ENCODE data around the gene PRKG1. TPM values are rescaled to one million over a fixed set of nuclear protein-coding genes. Genes with fewer than 3 reads are reported as not detected.

PRKG1 gene
- total and polyA plus RNA-seq, 4 donors, result 26.2 to 199 (median 94.1) TPM

GRCh38 chr10:51705774-51706173 is 631.5 kb downstream of the PRKG1 start:
- Histone ChIP-seq H3K27me3 (ENCODE audit: control insufficient read depth in 1 of 2, insufficient read depth in 2 of 2, low read length in 1 of 2) (no peaks in the 10 kb centered on the region), H3K4me1 (ENCODE audit: control insufficient read depth in 1 of 2, insufficient read depth in 2 of 2, low read length in 2 of 2) (peaks cover 7 to 11% of the 10 kb centered on the region in 2 donors), H3K4me3 (ENCODE audit: low read length in 2 of 2) (no peak overlapping the region), H3K9me3 (ENCODE audit: control insufficient read depth, low read length) (no peaks in the 10 kb centered on the region), H3K36me3 (ENCODE audit: control insufficient read depth in 1 of 2, insufficient read depth in 2 of 2, low read length in 1 of 2) (no peaks in the 10 kb centered on the region), H3K27ac (ENCODE audit: low read depth in 1 of 2, low read length in 2 of 2) (peak overlapping the region in 1 of 2 donors; percentile 57)
- ATAC-seq (ENCODE audit: low FRiP score), result peak; percentile 16
- 15 to 27% methylated on average over 3 of the region's 3 CpGs for WGBS, 2 donors
- no peak for DNase-seq
- intact Hi-C loops (cut with DNase I), result loop anchor here in 1 of 2 donors (5.0 to 10.0 kb wide), 3 partner anchors 509 to 713 kb away; partner anchors contain the start of gene PRKG1

GRCh38 chr10:51706225-51706624 is 631.9 kb downstream of the PRKG1 start:
- intact Hi-C loops (cut with DNase I), result loop anchor here in 1 of 2 donors (5.0 to 10.0 kb wide), 3 partner anchors 509 to 714 kb away; partner anchors contain the start of gene PRKG1
- DNase-seq, result peak; percentile 87 to 92
- WGBS, 2 donors, result 6 to 8% methylated on average over 3 of the region's 3 CpGs
- H3K27ac ChIP-seq (ENCODE audit: low read depth in 1 of 2, low read length in 2 of 2), result peak overlapping the region in 1 of 2 donors; percentile 86
- H3K27me3 ChIP-seq (ENCODE audit: control insufficient read depth in 1 of 2, insufficient read depth in 2 of 2, low read length in 1 of 2), result no peaks in the 10 kb centered on the region
- ATAC-seq (ENCODE audit: low FRiP score), result peak; percentile 90
- no peaks in the 10 kb centered on the region for H3K36me3 ChIP-seq (ENCODE audit: control insufficient read depth in 1 of 2, insufficient read depth in 2 of 2, low read length in 1 of 2)
- H3K9me3 ChIP-seq (ENCODE audit: control insufficient read depth, low read length), result no peaks in the 10 kb centered on the region
- no peak overlapping the region for H3K4me3 ChIP-seq (ENCODE audit: low read length in 2 of 2)
- H3K4me1 ChIP-seq (ENCODE audit: control insufficient read depth in 1 of 2, insufficient read depth in 2 of 2, low read length in 2 of 2), result peaks cover 7 to 11% of the 10 kb centered on the region in 2 donors

- no peak overlapping the region for H3K4me3 ChIP-seq (ENCODE audit: low read length in 2 of 2)
- WGBS, 2 donors, result 11 to 15% methylated on average over 6 of the region's 6 CpGs
- peak overlapping the region; percentile 92 to 99 for H3K27ac ChIP-seq (ENCODE audit: low read depth in 1 of 2, low read length in 2 of 2)
- DNase-seq (no peak), ATAC-seq (ENCODE audit: low FRiP score) (no peak)
- H3K9me3 ChIP-seq (ENCODE audit: control insufficient read depth, low read length), result no peaks in the 10 kb centered on the region
- H3K27me3 ChIP-seq (ENCODE audit: control insufficient read depth in 1 of 2, insufficient read depth in 2 of 2, low read length in 1 of 2), result no peaks in the 10 kb centered on the region
- intact Hi-C loops (cut with DNase I), result loop anchor here in 1 of 2 donors (5.0 to 10.0 kb wide), 3 partner anchors 507 to 715 kb away; partner anchors contain the start of gene PRKG1
- H3K4me1 ChIP-seq (ENCODE audit: control insufficient read depth in 1 of 2, insufficient read depth in 2 of 2, low read length in 2 of 2), result peaks cover 7 to 11% of the 10 kb centered on the region in 2 donors
- no peaks in the 10 kb centered on the region for H3K36me3 ChIP-seq (ENCODE audit: control insufficient read depth in 1 of 2, insufficient read depth in 2 of 2, low read length in 1 of 2)
Observed at GRCh38 chr10:51707392-51707791, 633.1 kb downstream of the PRKG1 start.

- intact Hi-C loops (cut with DNase I), result loop anchor here in 1 of 2 donors (5.0 to 10.0 kb wide), 3 partner anchors 507 to 716 kb away; partner anchors contain the start of gene PRKG1
- 75 to 77% methylated on average over 5 of the region's 5 CpGs for WGBS, 2 donors
Observed at GRCh38 chr10:51707821-51708424, 633.6 kb downstream of the PRKG1 start.

GRCh38 chr10:51708609-51709008 is 634.3 kb downstream of the PRKG1 start:
- Histone ChIP-seq H3K9me3 (ENCODE audit: control insufficient read depth, low read length) (no peaks in the 10 kb centered on the region), H3K27ac (ENCODE audit: low read depth in 1 of 2, low read length in 2 of 2) (peak overlapping the region; percentile 87 to 100), H3K36me3 (ENCODE audit: control insufficient read depth in 1 of 2, insufficient read depth in 2 of 2, low read length in 1 of 2) (no peaks in the 10 kb centered on the region), H3K4me3 (ENCODE audit: low read length in 2 of 2) (no peak overlapping the region), H3K27me3 (ENCODE audit: control insufficient read depth in 1 of 2, insufficient read depth in 2 of 2, low read length in 1 of 2) (no peaks in the 10 kb centered on the region), H3K4me1 (ENCODE audit: control insufficient read depth in 1 of 2, insufficient read depth in 2 of 2, low read length in 2 of 2) (peaks cover 6 to 11% of the 10 kb centered on the region in 2 donors)
- ATAC-seq (ENCODE audit: low FRiP score) (no peak), DNase-seq (no peak)
- 71 to 74% methylated on average over 2 of the region's 2 CpGs for WGBS, 2 donors
- intact Hi-C loops (cut with DNase I), result loop anchor here in 1 of 2 donors (5.0 to 10.0 kb wide), 3 partner anchors 506 to 716 kb away; partner anchors contain the start of gene PRKG1

More at GRCh38 chr10:51707821-51708424, 633.6 kb downstream of the PRKG1 start:
- H3K27me3 ChIP-seq (ENCODE audit: control insufficient read depth in 1 of 2, insufficient read depth in 2 of 2, low read length in 1 of 2), result no peaks in the 10 kb centered on the region
- H3K27ac ChIP-seq (ENCODE audit: low read depth in 1 of 2, low read length in 2 of 2), result peak overlapping the region; percentile 87 to 100
- no peaks in the 10 kb centered on the region for H3K9me3 ChIP-seq (ENCODE audit: control insufficient read depth, low read length)
- no peak for ATAC-seq (ENCODE audit: low FRiP score)
- no peaks in the 10 kb centered on the region for H3K36me3 ChIP-seq (ENCODE audit: control insufficient read depth in 1 of 2, insufficient read depth in 2 of 2, low read length in 1 of 2)
- DNase-seq, result no peak
- no peak overlapping the region for H3K4me3 ChIP-seq (ENCODE audit: low read length in 2 of 2)
- H3K4me1 ChIP-seq (ENCODE audit: control insufficient read depth in 1 of 2, insufficient read depth in 2 of 2, low read length in 2 of 2), result peaks cover 7 to 11% of the 10 kb centered on the region in 2 donors

- 78 to 83% methylated on average over 2 of the region's 2 CpGs for WGBS, 2 donors
- ATAC-seq (ENCODE audit: low FRiP score) (no peak), DNase-seq (no peak)
- Histone ChIP-seq H3K36me3 (ENCODE audit: control insufficient read depth in 1 of 2, insufficient read depth in 2 of 2, low read length in 1 of 2) (no peaks in the 10 kb centered on the region), H3K4me3 (ENCODE audit: low read length in 2 of 2) (no peak overlapping the region), H3K27me3 (ENCODE audit: control insufficient read depth in 1 of 2, insufficient read depth in 2 of 2, low read length in 1 of 2) (no peaks in the 10 kb centered on the region), H3K27ac (ENCODE audit: low read depth in 1 of 2, low read length in 2 of 2) (peak overlapping the region; percentile 87 to 97), H3K4me1 (ENCODE audit: control insufficient read depth in 1 of 2, insufficient read depth in 2 of 2, low read length in 2 of 2) (peaks cover 6 to 11% of the 10 kb centered on the region in 2 donors), H3K9me3 (ENCODE audit: control insufficient read depth, low read length) (no peaks in the 10 kb centered on the region)
- intact Hi-C loops (cut with DNase I), result loop anchor here in 1 of 2 donors (5.0 to 10.0 kb wide), 3 partner anchors 505 to 717 kb away; partner anchors contain the start of gene PRKG1
Observed at GRCh38 chr10:51709324-51709972, 635.2 kb downstream of the PRKG1 start.

GRCh38 chr10:51711519-51711891 is 637.2 kb downstream of the PRKG1 start:
- ATAC-seq (ENCODE audit: low FRiP score), result no peak
- Histone ChIP-seq H3K27ac (ENCODE audit: low read depth in 1 of 2, low read length in 2 of 2) (peak overlapping the region; percentile 71 to 76), H3K36me3 (ENCODE audit: control insufficient read depth in 1 of 2, insufficient read depth in 2 of 2, low read length in 1 of 2) (no peaks in the 10 kb centered on the region), H3K4me3 (ENCODE audit: low read length in 2 of 2) (no peak overlapping the region), H3K9me3 (ENCODE audit: control insufficient read depth, low read length) (no peaks in the 10 kb centered on the region), H3K4me1 (ENCODE audit: control insufficient read depth in 1 of 2, insufficient read depth in 2 of 2, low read length in 2 of 2) (peaks cover 6 to 17% of the 10 kb centered on the region in 2 donors), H3K27me3 (ENCODE audit: control insufficient read depth in 1 of 2, insufficient read depth in 2 of 2, low read length in 1 of 2) (no peaks in the 10 kb centered on the region)
- no peak for DNase-seq
- WGBS, 2 donors, result 77 to 83% methylated on average over 1 of the region's 1 CpG
- intact Hi-C loops (cut with DNase I), result loop anchor here in 1 of 2 donors (10.0 kb wide), 1 partner anchor 153 kb away; no protein-coding TSS in a partner anchor

GRCh38 chr10:51716981-51717380 is 642.7 kb downstream of the PRKG1 start:
- Histone ChIP-seq H3K4me1 (ENCODE audit: control insufficient read depth in 1 of 2, insufficient read depth in 2 of 2, low read length in 2 of 2) (peaks cover 3 to 15% of the 10 kb centered on the region in 2 donors), H3K4me3 (ENCODE audit: low read length in 2 of 2) (no peak overlapping the region), H3K36me3 (ENCODE audit: control insufficient read depth in 1 of 2, insufficient read depth in 2 of 2, low read length in 1 of 2) (no peaks in the 10 kb centered on the region), H3K27ac (ENCODE audit: low read depth in 1 of 2, low read length in 2 of 2) (peak overlapping the region; percentile 32 to 45), H3K27me3 (ENCODE audit: control insufficient read depth in 1 of 2, insufficient read depth in 2 of 2, low read length in 1 of 2) (no peaks in the 10 kb centered on the region), H3K9me3 (ENCODE audit: control insufficient read depth, low read length) (no peaks in the 10 kb centered on the region)
- WGBS, 2 donors, result 13 to 16% methylated on average over 4 of the region's 4 CpGs
- no peak for ATAC-seq (ENCODE audit: low FRiP score)
- peak in 1 of 2 donors; percentile 64 for DNase-seq
- intact Hi-C loops (cut with DNase I), result loop anchor here in 1 of 2 donors (5.0 to 10.0 kb wide), 2 partner anchors 148 to 245 kb away; no protein-coding TSS in a partner anchor
